DOHH2 (cell line): ENCODE data around the gene CPHXL2.

Experiments
- EZH2phosphoT487 ChIP-seq: fragments of 200-600 bp; sonication (generic); IDR thresholded peaks from 2 replicates; pipeline ENCODE4 v1.6.1; 2017; ENCODE audit warnings: borderline replicate concordance, mild to moderate bottlenecking, antibody characterized with exemption, low read length, moderate library complexity, mixed read lengths
- TF ChIP-seq, protein P1 (sequence below): fragments of 200-600 bp; sonication (generic); IDR thresholded peaks from one replicate; pipeline ENCODE4 v1.5.1; 2014; ENCODE audit warnings: antibody characterized with exemption, mild to moderate bottlenecking, low read depth, low read length; ENCODE audit not compliant: poor library complexity, severe bottlenecking

DNA sequence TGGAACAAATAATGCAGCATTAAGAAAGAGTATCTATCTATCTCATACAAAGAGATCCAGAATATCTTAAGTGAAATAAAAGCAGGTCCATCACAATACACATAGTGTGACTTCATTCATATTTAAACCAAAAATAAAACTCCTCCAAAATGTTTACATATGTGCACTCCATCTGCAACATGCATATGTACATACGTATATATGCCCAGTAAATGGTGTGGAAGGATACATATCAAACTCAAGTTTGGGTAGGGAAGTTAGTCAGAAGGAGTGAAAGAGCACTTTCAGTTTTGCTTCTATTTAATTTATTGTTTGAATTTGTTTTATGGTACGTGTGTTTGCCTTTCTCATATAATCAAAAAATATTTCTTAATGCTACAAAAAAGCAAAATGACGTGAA, 41.8 kb downstream of the CPHXL2 start:
- no peak for TF ChIP-seq EZH2phosphoT487
- TF ChIP-seq, protein P1, sequence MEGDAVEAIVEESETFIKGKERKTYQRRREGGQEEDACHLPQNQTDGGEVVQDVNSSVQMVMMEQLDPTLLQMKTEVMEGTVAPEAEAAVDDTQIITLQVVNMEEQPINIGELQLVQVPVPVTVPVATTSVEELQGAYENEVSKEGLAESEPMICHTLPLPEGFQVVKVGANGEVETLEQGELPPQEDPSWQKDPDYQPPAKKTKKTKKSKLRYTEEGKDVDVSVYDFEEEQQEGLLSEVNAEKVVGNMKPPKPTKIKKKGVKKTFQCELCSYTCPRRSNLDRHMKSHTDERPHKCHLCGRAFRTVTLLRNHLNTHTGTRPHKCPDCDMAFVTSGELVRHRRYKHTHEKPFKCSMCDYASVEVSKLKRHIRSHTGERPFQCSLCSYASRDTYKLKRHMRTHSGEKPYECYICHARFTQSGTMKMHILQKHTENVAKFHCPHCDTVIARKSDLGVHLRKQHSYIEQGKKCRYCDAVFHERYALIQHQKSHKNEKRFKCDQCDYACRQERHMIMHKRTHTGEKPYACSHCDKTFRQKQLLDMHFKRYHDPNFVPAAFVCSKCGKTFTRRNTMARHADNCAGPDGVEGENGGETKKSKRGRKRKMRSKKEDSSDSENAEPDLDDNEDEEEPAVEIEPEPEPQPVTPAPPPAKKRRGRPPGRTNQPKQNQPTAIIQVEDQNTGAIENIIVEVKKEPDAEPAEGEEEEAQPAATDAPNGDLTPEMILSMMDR = no peak
